Effector memory CD4-positive, alpha-beta T cell (primary cell): ENCODE data around the gene HAUS3.

Experiments used
- DNase-seq, 3 donors: peaks; one replicate each; pipeline ENCODE4 v3.0.0-alpha.2; 2020
- H3K27ac ChIP-seq: 2 replicates; pipeline ENCODE4 v1.7.0; 2013; ENCODE audit warnings: mild to moderate bottlenecking, low read length, moderate library complexity; ENCODE audit not compliant: insufficient read depth, poor library complexity, severe bottlenecking
- H3K27me3 ChIP-seq: replicated peaks from 2 replicates; pipeline ENCODE4 v1.7.0; 2013; ENCODE audit warnings: mild to moderate bottlenecking, low read length; ENCODE audit not compliant: insufficient read depth, control insufficient read depth, poor library complexity, severe bottlenecking
- H3K36me3 ChIP-seq: 2 replicates; pipeline ENCODE4 v1.7.0; 2013; ENCODE audit warnings: mild to moderate bottlenecking, low read length, moderate library complexity; ENCODE audit not compliant: control insufficient read depth, insufficient read depth
- H3K4me1 ChIP-seq: 2 replicates; pipeline ENCODE4 v1.7.0; 2013; ENCODE audit warnings: low read length, mild to moderate bottlenecking; ENCODE audit not compliant: control insufficient read depth, insufficient read depth, poor library complexity, severe bottlenecking
- H3K4me3 ChIP-seq: 2 replicates; pipeline ENCODE4 v1.7.0; 2013; ENCODE audit warnings: low read length, low read depth, mild to moderate bottlenecking; ENCODE audit not compliant: insufficient read depth, poor library complexity, severe bottlenecking
- H3K9me3 ChIP-seq: 2 replicates; pipeline ENCODE4 v1.7.0; 2013; ENCODE audit warnings: mild to moderate bottlenecking, low read length, moderate library complexity; ENCODE audit not compliant: control insufficient read depth

HAUS3 gene

GRCh38 chr4:2251795-2252529 is 10.0 kb upstream of the HAUS3 start:
- H3K9me3 ChIP-seq: no peaks in the 10 kb centered on the region
- H3K36me3 ChIP-seq: peaks cover 70% of the 10 kb centered on the region
- no peak overlapping the region for H3K4me3 ChIP-seq
- no peak for DNase-seq
- H3K27ac ChIP-seq: no peak overlapping the region
- H3K4me1 ChIP-seq: no peaks in the 10 kb centered on the region
- no peaks in the 10 kb centered on the region for H3K27me3 ChIP-seq

- peaks cover 67% of the 10 kb centered on the region for H3K36me3 ChIP-seq
- H3K4me1 ChIP-seq: no peaks in the 10 kb centered on the region
- no peaks in the 10 kb centered on the region for H3K27me3 ChIP-seq
- no peak overlapping the region for H3K4me3 ChIP-seq
- H3K27ac ChIP-seq: no peak overlapping the region
- H3K9me3 ChIP-seq: no peaks in the 10 kb centered on the region
- no peak for DNase-seq
These were observed 9.3 kb upstream of the HAUS3 start for GRCh38 chr4:2251073-2251794.

- Histone ChIP-seq H3K36me3 (peaks cover 62% of the 10 kb centered on the region), H3K4me3 (no peak overlapping the region), H3K27me3 (no peaks in the 10 kb centered on the region), H3K27ac (no peak overlapping the region), H3K9me3 (no peaks in the 10 kb centered on the region), H3K4me1 (no peaks in the 10 kb centered on the region)
- no peak for DNase-seq
These were observed 8.6 kb upstream of the HAUS3 start for GRCh38 chr4:2250357-2251072.

GRCh38 chr4:2249526-2250356 is 7.8 kb upstream of the HAUS3 start:
- Histone ChIP-seq H3K27ac (no peak overlapping the region), H3K4me1 (no peaks in the 10 kb centered on the region), H3K27me3 (no peaks in the 10 kb centered on the region), H3K9me3 (no peaks in the 10 kb centered on the region), H3K36me3 (peaks cover 55% of the 10 kb centered on the region), H3K4me3 (no peak overlapping the region)
- no peak for DNase-seq

GRCh38 chr4:2248821-2249261 is 6.9 kb upstream of the HAUS3 start:
- Histone ChIP-seq H3K4me3 (no peak overlapping the region), H3K36me3 (peaks cover 46% of the 10 kb centered on the region), H3K27ac (no peak overlapping the region), H3K4me1 (no peaks in the 10 kb centered on the region), H3K9me3 (no peaks in the 10 kb centered on the region), H3K27me3 (no peaks in the 10 kb centered on the region)
- no peak for DNase-seq

- no peak for DNase-seq
- H3K27me3 ChIP-seq: no peaks in the 10 kb centered on the region
- no peak overlapping the region for H3K4me3 ChIP-seq
- no peak overlapping the region for H3K27ac ChIP-seq
- H3K36me3 ChIP-seq: peaks cover 40% of the 10 kb centered on the region
- no peaks in the 10 kb centered on the region for H3K9me3 ChIP-seq
- H3K4me1 ChIP-seq: no peaks in the 10 kb centered on the region
These were observed 6.3 kb upstream of the HAUS3 start for GRCh38 chr4:2248044-2248780.

GRCh38 chr4:2247128-2248043 is 5.5 kb upstream of the HAUS3 start:
- Histone ChIP-seq H3K27me3 (no peaks in the 10 kb centered on the region), H3K4me3 (no peak overlapping the region), H3K27ac (no peak overlapping the region), H3K36me3 (peaks cover 32% of the 10 kb centered on the region), H3K9me3 (no peaks in the 10 kb centered on the region), H3K4me1 (no peaks in the 10 kb centered on the region)
- no peak for DNase-seq

GRCh38 chr4:2246384-2247127 is 4.6 kb upstream of the HAUS3 start:
- H3K9me3 ChIP-seq: no peaks in the 10 kb centered on the region
- no peaks in the 10 kb centered on the region for H3K27me3 ChIP-seq
- H3K27ac ChIP-seq: peak overlapping the region; percentile 24
- no peak for DNase-seq
- no peak overlapping the region for H3K4me3 ChIP-seq
- H3K4me1 ChIP-seq: no peaks in the 10 kb centered on the region
- peaks cover 24% of the 10 kb centered on the region for H3K36me3 ChIP-seq
